CD1c-positive myeloid dendritic cell (primary cell): ENCODE results near the gene BGLAP.
A peak's percentile ranks its signal among the peaks of the same experiment; 100 is the strongest.
"Not testable (repeated sequence)": the region's sequence is repeated elsewhere in the genome, so short reads cannot be mapped to it uniquely, and the experiment has no call there.

ENCODE experiments used
- DNase-seq: peaks from one replicate; pipeline ENCODE4 v3.0.0-alpha.2; 2016; ENCODE audit errors: extremely low spot score

The BGLAP gene

GRCh38 chr1:156241926-156242325, at the start of gene BGLAP:
Gene BGLAP (plus strand): TSS chr1:156242184. CDS start chr1:156242232, 48 bp downstream.
- DNase-seq = no peak

- no peak for DNase-seq
Measured at GRCh38 chr1:156193208-156193487, 48.8 kb upstream of the BGLAP start.

GRCh38 chr1:156193488-156194299, 48.3 kb upstream of the BGLAP start, which contains the start of gene SLC25A44:
Gene SLC25A44 (plus strand): TSS chr1:156194104. CDS start chr1:156199848, 5,744 bp downstream.
- DNase-seq = peak; percentile 99

- DNase-seq = no peak
Measured at GRCh38 chr1:156194300-156194652, 47.7 kb upstream of the BGLAP start.

- DNase-seq = no peak
Measured at GRCh38 chr1:156195853-156196252, 46.1 kb upstream of the BGLAP start.

- no peak for DNase-seq
Measured at GRCh38 chr1:156196445-156196844, 45.5 kb upstream of the BGLAP start.

- DNase-seq = no peak
Measured at GRCh38 chr1:156198831-156199349, 43.1 kb upstream of the BGLAP start.

GRCh38 chr1:156200044-156200443, 41.9 kb upstream of the BGLAP start:
- no peak for DNase-seq

- no peak for DNase-seq
Measured at GRCh38 chr1:156203331-156203730, 38.7 kb upstream of the BGLAP start.

- DNase-seq = no peak
Measured at GRCh38 chr1:156204686-156205085, 37.3 kb upstream of the BGLAP start.

GRCh38 chr1:156211243-156211642, 30.7 kb upstream of the BGLAP start:
- no peak for DNase-seq

GRCh38 chr1:156212130-156212529, 29.9 kb upstream of the BGLAP start:
- DNase-seq = no peak

GRCh38 chr1:156212833-156213643, 28.9 kb upstream of the BGLAP start, which contains the start of gene PMF1:
Gene PMF1 (plus strand): TSS chr1:156213007. CDS start chr1:156213016, 9 bp downstream.
- DNase-seq = peak; percentile 98

- DNase-seq = no peak
Measured at GRCh38 chr1:156213644-156213966, 28.4 kb upstream of the BGLAP start.

GRCh38 chr1:156214024-156214748, 27.8 kb upstream of the BGLAP start:
- DNase-seq = no peak

GRCh38 chr1:156216361-156217086, 25.5 kb upstream of the BGLAP start:
- not testable (repeated sequence) for DNase-seq

- peak; percentile 62 for DNase-seq
Measured at GRCh38 chr1:156217871-156218270, 24.1 kb upstream of the BGLAP start.

GRCh38 chr1:156220226-156220625, 21.8 kb upstream of the BGLAP start:
- no peak for DNase-seq

- no peak for DNase-seq
Measured at GRCh38 chr1:156221986-156222692, 19.8 kb upstream of the BGLAP start.

- no peak for DNase-seq
Measured at GRCh38 chr1:156225677-156226014, 16.3 kb upstream of the BGLAP start.

GRCh38 chr1:156226116-156226538, 15.9 kb upstream of the BGLAP start:
- DNase-seq = no peak
